ENCODE data around the gene MIPEP.

MIPEP gene

DNA sequence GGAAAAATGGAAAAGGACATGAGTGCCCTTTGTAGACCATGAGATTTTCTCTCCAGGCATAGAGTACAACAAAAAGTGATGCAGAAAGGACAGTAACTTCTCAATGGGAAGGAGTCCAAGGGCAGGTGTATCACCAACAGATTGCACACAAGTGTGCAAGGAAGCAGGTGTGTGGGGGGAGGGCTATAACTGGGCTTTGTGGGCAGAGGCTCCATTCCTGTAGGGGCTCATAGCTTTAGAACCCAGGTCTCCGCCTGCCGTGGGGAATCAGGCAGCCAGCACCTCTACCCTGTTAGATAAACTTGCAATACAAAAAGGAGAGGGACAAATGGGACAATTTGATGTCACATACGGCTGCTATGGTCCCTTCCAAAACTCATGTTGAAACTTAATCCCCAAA, 119.8 kb downstream of the MIPEP start:
- WGBS (ENCODE audit: extremely low coverage, insufficient coverage, insufficient read length) = no CpG with 5 or more reads among the region's 3 CpGs
- Histone ChIP-seq H2AK5ac (ENCODE audit: low read length) (no peak overlapping the region), H3K4ac (ENCODE audit: low read depth, low read length) (no peak overlapping the region), H3K14ac (ENCODE audit: low read length) (no peak overlapping the region), H3K79me2 (ENCODE audit: control insufficient read depth, insufficient read depth, low read length, poor library complexity) (no peaks in the 10 kb centered on the region), H4K12ac (ENCODE audit: low read depth, low read length) (no peak overlapping the region), H4K8ac (ENCODE audit: low read depth, low read length) (no peak overlapping the region), H3K27me3 (ENCODE audit: insufficient read depth, low read length) (no peaks in the 10 kb centered on the region), H2BK120ac (ENCODE audit: insufficient read depth, low read length, poor library complexity) (peak overlapping the region; percentile 43), H3K23ac (ENCODE audit: low read length) (no peak overlapping the region), H3K4me1 (ENCODE audit: control insufficient read depth in 1 of 2, insufficient read depth in 2 of 2, low read length in 2 of 2) (peaks cover 12 to 20% of the 10 kb centered on the region in 2 experiments), H3K36me3 (ENCODE audit: control insufficient read depth in 1 of 2, insufficient read depth in 2 of 2, low read length in 2 of 2) (no peaks in the 10 kb centered on the region), H2BK5ac (ENCODE audit: low read depth, low read length, poor library complexity) (no peak overlapping the region), H3K9ac (ENCODE audit: low read length) (no peak overlapping the region), H3K4me3 (ENCODE audit: low read depth, low read length) (no peak overlapping the region), H3K9me3 (ENCODE audit: insufficient read depth, low read depth, low read length) (no peaks in the 10 kb centered on the region), H3K18ac (ENCODE audit: low read length) (no peak overlapping the region), H3K4me2 (ENCODE audit: low read length) (no peak overlapping the region), H3K27ac (ENCODE audit: low read depth, low read length) (no peak overlapping the region), H2AFZ (ENCODE audit: insufficient read depth, low read length, poor library complexity) (no peak overlapping the region), H4K91ac (ENCODE audit: low read depth, low read length) (peak overlapping the region; percentile 45), H2BK12ac (ENCODE audit: low read length) (no peak overlapping the region), H3K79me1 (ENCODE audit: low read length) (peaks cover 7% of the 10 kb centered on the region)
- DNase-seq = no peak

DNA sequence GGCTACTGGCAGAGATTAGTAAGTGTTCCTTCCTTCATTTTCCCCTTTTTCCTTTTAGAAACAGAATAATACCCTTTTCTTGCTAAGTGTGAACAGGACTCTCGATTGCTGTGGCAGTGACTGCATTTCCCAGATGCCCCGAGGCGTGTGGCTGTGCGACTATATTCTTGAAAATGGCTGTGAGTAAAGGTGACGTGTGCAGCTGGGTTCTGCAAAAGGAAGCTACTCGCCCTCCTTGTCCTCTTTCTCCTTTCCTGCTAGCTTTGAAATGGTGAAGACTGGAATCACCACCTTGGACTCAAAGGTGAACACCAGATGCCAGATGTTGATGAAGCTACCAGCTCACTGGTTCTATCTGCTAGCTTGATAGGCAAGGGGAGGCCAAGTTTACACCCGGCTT, 121.4 kb downstream of the MIPEP start:
- Histone ChIP-seq H4K12ac (ENCODE audit: low read depth, low read length) (no peak overlapping the region), H2BK5ac (ENCODE audit: low read depth, low read length, poor library complexity) (no peak overlapping the region), H2BK120ac (ENCODE audit: insufficient read depth, low read length, poor library complexity) (no peak overlapping the region), H2BK12ac (ENCODE audit: low read length) (no peak overlapping the region), H3K79me2 (ENCODE audit: control insufficient read depth, insufficient read depth, low read length, poor library complexity) (no peaks in the 10 kb centered on the region), H3K4me1 (ENCODE audit: control insufficient read depth in 1 of 2, insufficient read depth in 2 of 2, low read length in 2 of 2) (peaks cover 12 to 20% of the 10 kb centered on the region in 2 experiments), H3K4me2 (ENCODE audit: low read length) (no peak overlapping the region), H3K14ac (ENCODE audit: low read length) (no peak overlapping the region), H3K9ac (ENCODE audit: low read length) (no peak overlapping the region), H2AFZ (ENCODE audit: insufficient read depth, low read length, poor library complexity) (no peak overlapping the region), H3K36me3 (ENCODE audit: control insufficient read depth in 1 of 2, insufficient read depth in 2 of 2, low read length in 2 of 2) (no peaks in the 10 kb centered on the region), H3K23ac (ENCODE audit: low read length) (no peak overlapping the region), H3K27ac (ENCODE audit: low read depth, low read length) (no peak overlapping the region), H2AK5ac (ENCODE audit: low read length) (no peak overlapping the region), H3K9me3 (ENCODE audit: insufficient read depth, low read depth, low read length) (no peaks in the 10 kb centered on the region), H3K4me3 (ENCODE audit: low read depth, low read length) (no peak overlapping the region), H4K8ac (ENCODE audit: low read depth, low read length) (no peak overlapping the region), H3K18ac (ENCODE audit: low read length) (no peak overlapping the region), H3K4ac (ENCODE audit: low read depth, low read length) (no peak overlapping the region), H4K91ac (ENCODE audit: low read depth, low read length) (no peak overlapping the region), H3K27me3 (ENCODE audit: insufficient read depth, low read length) (no peaks in the 10 kb centered on the region), H3K79me1 (ENCODE audit: low read length) (peaks cover 7% of the 10 kb centered on the region)
- peak; percentile 35 to 67 for DNase-seq
- WGBS (ENCODE audit: extremely low coverage, insufficient coverage, insufficient read length) = no CpG with 5 or more reads among the region's 7 CpGs

DNA sequence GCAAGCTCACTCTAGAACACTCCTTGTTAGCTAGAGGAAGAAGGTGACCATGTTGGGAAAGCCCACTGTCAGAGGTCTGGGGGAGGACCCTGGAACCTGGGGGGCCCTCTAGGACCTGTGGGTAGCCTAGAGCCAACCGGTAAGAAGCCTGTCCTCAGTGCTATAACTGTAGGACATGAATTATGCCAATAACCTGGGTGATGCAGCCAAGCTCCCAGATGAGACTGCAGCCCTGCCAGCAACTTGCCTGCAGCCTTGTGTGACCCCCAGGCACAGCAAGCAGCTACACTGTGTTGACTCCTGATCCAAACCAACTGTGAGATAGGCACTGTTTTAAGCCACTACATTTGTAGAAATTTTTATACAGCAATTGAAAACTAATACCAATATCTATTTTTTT, 122.3 kb downstream of the MIPEP start:
- peak overlapping the region; percentile 55 for H2AK5ac ChIP-seq (ENCODE audit: low read length)
- no peak overlapping the region for H4K12ac ChIP-seq (ENCODE audit: low read depth, low read length)
- H3K27ac ChIP-seq (ENCODE audit: low read depth, low read length) = no peak overlapping the region
- H2BK120ac ChIP-seq (ENCODE audit: insufficient read depth, low read length, poor library complexity) = no peak overlapping the region
- no peaks in the 10 kb centered on the region for H3K27me3 ChIP-seq (ENCODE audit: insufficient read depth, low read length)
- H3K4me1 ChIP-seq (ENCODE audit: control insufficient read depth in 1 of 2, insufficient read depth in 2 of 2, low read length in 2 of 2) = peaks cover 10 to 17% of the 10 kb centered on the region in 2 experiments
- no peak overlapping the region for H2BK5ac ChIP-seq (ENCODE audit: low read depth, low read length, poor library complexity)
- peaks cover 5% of the 10 kb centered on the region for H3K79me1 ChIP-seq (ENCODE audit: low read length)
- no peak overlapping the region for H3K4me2 ChIP-seq (ENCODE audit: low read length)
- H3K18ac ChIP-seq (ENCODE audit: low read length) = no peak overlapping the region
- no peak for DNase-seq
- no peak overlapping the region for H4K91ac ChIP-seq (ENCODE audit: low read depth, low read length)
- no CpG with 5 or more reads among the region's 1 CpG for WGBS (ENCODE audit: extremely low coverage, insufficient coverage, insufficient read length)
- no peak overlapping the region for H3K4ac ChIP-seq (ENCODE audit: low read depth, low read length)
- H3K23ac ChIP-seq (ENCODE audit: low read length) = no peak overlapping the region
- no peaks in the 10 kb centered on the region for H3K36me3 ChIP-seq (ENCODE audit: control insufficient read depth in 1 of 2, insufficient read depth in 2 of 2, low read length in 2 of 2)
- no peak overlapping the region for H3K14ac ChIP-seq (ENCODE audit: low read length)
- no peaks in the 10 kb centered on the region for H3K79me2 ChIP-seq (ENCODE audit: control insufficient read depth, insufficient read depth, low read length, poor library complexity)
- H3K9me3 ChIP-seq (ENCODE audit: insufficient read depth, low read depth, low read length) = no peaks in the 10 kb centered on the region
- H2BK12ac ChIP-seq (ENCODE audit: low read length) = peak overlapping the region; percentile 38
- no peak overlapping the region for H2AFZ ChIP-seq (ENCODE audit: insufficient read depth, low read length, poor library complexity)
- H3K4me3 ChIP-seq (ENCODE audit: low read depth, low read length) = no peak overlapping the region
- no peak overlapping the region for H4K8ac ChIP-seq (ENCODE audit: low read depth, low read length)
- no peak overlapping the region for H3K9ac ChIP-seq (ENCODE audit: low read length)

DNA sequence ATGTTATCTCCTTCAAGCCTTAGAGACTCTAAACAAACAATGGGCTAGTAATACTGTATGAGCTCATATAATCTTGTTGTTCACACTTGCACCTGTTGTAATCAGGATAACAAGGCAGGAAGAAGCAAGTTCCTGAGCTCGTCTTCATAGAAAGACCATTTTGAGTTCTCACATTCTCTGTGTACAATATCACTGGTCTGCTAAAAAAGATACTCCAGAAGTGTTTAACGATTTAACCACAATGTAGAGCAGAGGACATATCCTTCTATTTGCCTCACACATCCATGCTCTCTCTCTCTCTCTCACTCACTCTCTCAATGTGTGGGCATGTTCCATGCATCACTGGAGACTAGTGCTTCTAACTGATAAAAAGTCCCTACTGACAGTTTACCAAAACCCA, 122.9 kb downstream of the MIPEP start:
- no CpG with 5 or more reads among the region's 2 CpGs for WGBS (ENCODE audit: extremely low coverage, insufficient coverage, insufficient read length)
- peaks cover 5% of the 10 kb centered on the region for H3K79me1 ChIP-seq (ENCODE audit: low read length)
- H3K4me1 ChIP-seq (ENCODE audit: control insufficient read depth in 1 of 2, insufficient read depth in 2 of 2, low read length in 2 of 2) = peaks cover 10 to 15% of the 10 kb centered on the region in 2 experiments
- H3K4ac ChIP-seq (ENCODE audit: low read depth, low read length) = no peak overlapping the region
- no peak overlapping the region for H4K12ac ChIP-seq (ENCODE audit: low read depth, low read length)
- no peak overlapping the region for H2BK120ac ChIP-seq (ENCODE audit: insufficient read depth, low read length, poor library complexity)
- H3K4me2 ChIP-seq (ENCODE audit: low read length) = no peak overlapping the region
- H3K4me3 ChIP-seq (ENCODE audit: low read depth, low read length) = no peak overlapping the region
- H3K18ac ChIP-seq (ENCODE audit: low read length) = no peak overlapping the region
- no peaks in the 10 kb centered on the region for H3K9me3 ChIP-seq (ENCODE audit: insufficient read depth, low read depth, low read length)
- H2AFZ ChIP-seq (ENCODE audit: insufficient read depth, low read length, poor library complexity) = no peak overlapping the region
- H2BK5ac ChIP-seq (ENCODE audit: low read depth, low read length, poor library complexity) = no peak overlapping the region
- no peak overlapping the region for H3K23ac ChIP-seq (ENCODE audit: low read length)
- H2BK12ac ChIP-seq (ENCODE audit: low read length) = no peak overlapping the region
- H3K36me3 ChIP-seq (ENCODE audit: control insufficient read depth in 1 of 2, insufficient read depth in 2 of 2, low read length in 2 of 2) = no peaks in the 10 kb centered on the region
- H4K91ac ChIP-seq (ENCODE audit: low read depth, low read length) = no peak overlapping the region
- H4K8ac ChIP-seq (ENCODE audit: low read depth, low read length) = no peak overlapping the region
- H3K9ac ChIP-seq (ENCODE audit: low read length) = no peak overlapping the region
- no peak overlapping the region for H2AK5ac ChIP-seq (ENCODE audit: low read length)
- DNase-seq = no peak
- H3K14ac ChIP-seq (ENCODE audit: low read length) = no peak overlapping the region
- H3K79me2 ChIP-seq (ENCODE audit: control insufficient read depth, insufficient read depth, low read length, poor library complexity) = no peaks in the 10 kb centered on the region
- H3K27me3 ChIP-seq (ENCODE audit: insufficient read depth, low read length) = no peaks in the 10 kb centered on the region
- no peak overlapping the region for H3K27ac ChIP-seq (ENCODE audit: low read depth, low read length)

Measured in trophoblast cell (in vitro differentiated cells and primary cell).